HEK293 (cell line): ENCODE measurements around the gene IARS1.

Experiments used
- TRIM28 ChIP-seq: IDR thresholded peaks from 2 replicates; pipeline ENCODE4 v1.6.1; 2011; ENCODE audit warnings: low read length, control low read depth, borderline replicate concordance
- ZFP37 ChIP-seq: fragments of 450-650 bp; formaldehyde crosslinking; IDR thresholded peaks from 2 replicates; pipeline ENCODE4 v1.5.1; 2016; ENCODE audit warnings: missing biosample characterization, missing genetic modification characterization
- ZNF10 ChIP-seq: fragments of 450-650 bp; formaldehyde crosslinking; IDR thresholded peaks from 2 replicates; pipeline ENCODE4 v1.5.1; 2017; ENCODE audit warnings: missing biosample characterization, missing genetic modification characterization
- ZNF248 ChIP-seq: fragments of 450-650 bp; formaldehyde crosslinking; IDR thresholded peaks from 2 replicates; pipeline ENCODE4 v1.5.1; 2017; ENCODE audit warnings: missing biosample characterization, missing genetic modification characterization
- ZNF302 ChIP-seq: fragments of 450-650 bp; formaldehyde crosslinking; IDR thresholded peaks from 2 replicates; pipeline ENCODE4 v1.5.1; 2016; ENCODE audit warnings: missing biosample characterization, missing genetic modification characterization, low read depth
- ZNF335 ChIP-seq: fragments of 450-650 bp; formaldehyde crosslinking; conservative IDR thresholded peaks from 2 replicates; pipeline ENCODE4 v1.5.1; 2016; ENCODE audit warnings: missing biosample characterization, missing genetic modification characterization
- TF ChIP-seq, protein P1 (sequence below): fragments of 450-650 bp; formaldehyde crosslinking; IDR thresholded peaks from 2 replicates; pipeline ENCODE4 v1.5.1; 2016; ENCODE audit warnings: missing biosample characterization, missing genetic modification characterization
- TF ChIP-seq, protein P2 (sequence below): fragments of 450-650 bp; formaldehyde crosslinking; IDR thresholded peaks from 2 replicates; pipeline ENCODE4 v1.5.1; 2016; ENCODE audit warnings: missing biosample characterization, missing genetic modification characterization
- TF ChIP-seq, protein P3 (sequence below): fragments of 450-650 bp; formaldehyde crosslinking; conservative IDR thresholded peaks from 2 replicates; pipeline ENCODE4 v1.5.1; 2016; ENCODE audit warnings: low read depth, missing biosample characterization, missing genetic modification characterization
- TF ChIP-seq, protein P4 (sequence below): fragments of 450-650 bp; formaldehyde crosslinking; IDR thresholded peaks from 2 replicates; pipeline ENCODE4 v1.5.1; 2016; ENCODE audit warnings: missing biosample characterization, missing genetic modification characterization

DNA sequence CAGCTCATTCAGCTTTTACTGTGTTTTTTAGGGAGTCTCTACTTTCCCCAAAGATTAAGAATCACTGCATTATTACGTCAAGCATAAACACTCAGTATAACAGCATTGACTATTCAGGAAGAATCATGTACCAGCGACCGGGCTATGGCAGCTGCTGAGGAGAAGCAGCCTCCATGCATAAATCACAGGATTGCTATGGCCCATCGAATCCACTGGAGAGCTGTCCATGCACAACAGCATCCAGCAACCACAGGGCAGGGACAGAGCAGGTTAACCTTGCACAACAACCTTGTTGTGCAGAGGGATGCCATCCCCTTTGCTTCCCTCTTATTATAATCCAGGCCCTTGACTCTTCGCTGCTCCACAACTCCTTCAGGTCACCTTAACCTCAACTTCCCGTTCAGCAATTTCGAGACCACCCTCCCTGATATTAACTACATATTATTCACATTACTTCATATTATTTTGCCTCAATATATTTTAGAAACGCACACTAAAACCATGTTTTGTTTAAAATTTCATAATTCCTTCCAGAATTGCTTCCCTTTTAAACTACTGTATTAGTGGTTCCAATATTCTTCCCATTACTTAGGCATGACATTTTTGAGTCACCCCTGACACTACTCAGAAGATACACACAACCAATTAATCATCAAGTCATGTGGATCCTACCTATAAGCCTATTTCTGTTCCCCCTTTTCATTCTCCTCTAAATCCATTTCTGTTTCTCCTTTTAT, 991 bp downstream of the IARS1 start:
- TF ChIP-seq, protein P1, sequence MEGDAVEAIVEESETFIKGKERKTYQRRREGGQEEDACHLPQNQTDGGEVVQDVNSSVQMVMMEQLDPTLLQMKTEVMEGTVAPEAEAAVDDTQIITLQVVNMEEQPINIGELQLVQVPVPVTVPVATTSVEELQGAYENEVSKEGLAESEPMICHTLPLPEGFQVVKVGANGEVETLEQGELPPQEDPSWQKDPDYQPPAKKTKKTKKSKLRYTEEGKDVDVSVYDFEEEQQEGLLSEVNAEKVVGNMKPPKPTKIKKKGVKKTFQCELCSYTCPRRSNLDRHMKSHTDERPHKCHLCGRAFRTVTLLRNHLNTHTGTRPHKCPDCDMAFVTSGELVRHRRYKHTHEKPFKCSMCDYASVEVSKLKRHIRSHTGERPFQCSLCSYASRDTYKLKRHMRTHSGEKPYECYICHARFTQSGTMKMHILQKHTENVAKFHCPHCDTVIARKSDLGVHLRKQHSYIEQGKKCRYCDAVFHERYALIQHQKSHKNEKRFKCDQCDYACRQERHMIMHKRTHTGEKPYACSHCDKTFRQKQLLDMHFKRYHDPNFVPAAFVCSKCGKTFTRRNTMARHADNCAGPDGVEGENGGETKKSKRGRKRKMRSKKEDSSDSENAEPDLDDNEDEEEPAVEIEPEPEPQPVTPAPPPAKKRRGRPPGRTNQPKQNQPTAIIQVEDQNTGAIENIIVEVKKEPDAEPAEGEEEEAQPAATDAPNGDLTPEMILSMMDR (tag by site-specific recombination), result no peak
- TF ChIP-seq ZNF248 (tag by site-specific recombination) (no peak), ZNF10 (no peak), ZNF335 (tag by site-specific recombination) (no peak), TRIM28 (no peak), ZNF302 (no peak), ZFP37 (no peak)
- TF ChIP-seq, protein P2, sequence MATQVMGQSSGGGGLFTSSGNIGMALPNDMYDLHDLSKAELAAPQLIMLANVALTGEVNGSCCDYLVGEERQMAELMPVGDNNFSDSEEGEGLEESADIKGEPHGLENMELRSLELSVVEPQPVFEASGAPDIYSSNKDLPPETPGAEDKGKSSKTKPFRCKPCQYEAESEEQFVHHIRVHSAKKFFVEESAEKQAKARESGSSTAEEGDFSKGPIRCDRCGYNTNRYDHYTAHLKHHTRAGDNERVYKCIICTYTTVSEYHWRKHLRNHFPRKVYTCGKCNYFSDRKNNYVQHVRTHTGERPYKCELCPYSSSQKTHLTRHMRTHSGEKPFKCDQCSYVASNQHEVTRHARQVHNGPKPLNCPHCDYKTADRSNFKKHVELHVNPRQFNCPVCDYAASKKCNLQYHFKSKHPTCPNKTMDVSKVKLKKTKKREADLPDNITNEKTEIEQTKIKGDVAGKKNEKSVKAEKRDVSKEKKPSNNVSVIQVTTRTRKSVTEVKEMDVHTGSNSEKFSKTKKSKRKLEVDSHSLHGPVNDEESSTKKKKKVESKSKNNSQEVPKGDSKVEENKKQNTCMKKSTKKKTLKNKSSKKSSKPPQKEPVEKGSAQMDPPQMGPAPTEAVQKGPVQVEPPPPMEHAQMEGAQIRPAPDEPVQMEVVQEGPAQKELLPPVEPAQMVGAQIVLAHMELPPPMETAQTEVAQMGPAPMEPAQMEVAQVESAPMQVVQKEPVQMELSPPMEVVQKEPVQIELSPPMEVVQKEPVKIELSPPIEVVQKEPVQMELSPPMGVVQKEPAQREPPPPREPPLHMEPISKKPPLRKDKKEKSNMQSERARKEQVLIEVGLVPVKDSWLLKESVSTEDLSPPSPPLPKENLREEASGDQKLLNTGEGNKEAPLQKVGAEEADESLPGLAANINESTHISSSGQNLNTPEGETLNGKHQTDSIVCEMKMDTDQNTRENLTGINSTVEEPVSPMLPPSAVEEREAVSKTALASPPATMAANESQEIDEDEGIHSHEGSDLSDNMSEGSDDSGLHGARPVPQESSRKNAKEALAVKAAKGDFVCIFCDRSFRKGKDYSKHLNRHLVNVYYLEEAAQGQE (tag by site-specific recombination), result no peak; the same call in 1 of the 2 replicates
- TF ChIP-seq, protein P3, sequence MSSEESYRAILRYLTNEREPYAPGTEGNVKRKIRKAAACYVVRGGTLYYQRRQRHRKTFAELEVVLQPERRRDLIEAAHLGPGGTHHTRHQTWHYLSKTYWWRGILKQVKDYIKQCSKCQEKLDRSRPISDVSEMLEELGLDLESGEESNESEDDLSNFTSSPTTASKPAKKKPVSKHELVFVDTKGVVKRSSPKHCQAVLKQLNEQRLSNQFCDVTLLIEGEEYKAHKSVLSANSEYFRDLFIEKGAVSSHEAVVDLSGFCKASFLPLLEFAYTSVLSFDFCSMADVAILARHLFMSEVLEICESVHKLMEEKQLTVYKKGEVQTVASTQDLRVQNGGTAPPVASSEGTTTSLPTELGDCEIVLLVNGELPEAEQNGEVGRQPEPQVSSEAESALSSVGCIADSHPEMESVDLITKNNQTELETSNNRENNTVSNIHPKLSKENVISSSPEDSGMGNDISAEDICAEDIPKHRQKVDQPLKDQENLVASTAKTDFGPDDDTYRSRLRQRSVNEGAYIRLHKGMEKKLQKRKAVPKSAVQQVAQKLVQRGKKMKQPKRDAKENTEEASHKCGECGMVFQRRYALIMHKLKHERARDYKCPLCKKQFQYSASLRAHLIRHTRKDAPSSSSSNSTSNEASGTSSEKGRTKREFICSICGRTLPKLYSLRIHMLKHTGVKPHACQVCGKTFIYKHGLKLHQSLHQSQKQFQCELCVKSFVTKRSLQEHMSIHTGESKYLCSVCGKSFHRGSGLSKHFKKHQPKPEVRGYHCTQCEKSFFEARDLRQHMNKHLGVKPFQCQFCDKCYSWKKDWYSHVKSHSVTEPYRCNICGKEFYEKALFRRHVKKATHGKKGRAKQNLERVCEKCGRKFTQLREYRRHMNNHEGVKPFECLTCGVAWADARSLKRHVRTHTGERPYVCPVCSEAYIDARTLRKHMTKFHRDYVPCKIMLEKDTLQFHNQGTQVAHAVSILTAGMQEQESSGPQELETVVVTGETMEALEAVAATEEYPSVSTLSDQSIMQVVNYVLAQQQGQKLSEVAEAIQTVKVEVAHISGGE (tag by site-specific recombination), result no peak
- TF ChIP-seq, protein P4, sequence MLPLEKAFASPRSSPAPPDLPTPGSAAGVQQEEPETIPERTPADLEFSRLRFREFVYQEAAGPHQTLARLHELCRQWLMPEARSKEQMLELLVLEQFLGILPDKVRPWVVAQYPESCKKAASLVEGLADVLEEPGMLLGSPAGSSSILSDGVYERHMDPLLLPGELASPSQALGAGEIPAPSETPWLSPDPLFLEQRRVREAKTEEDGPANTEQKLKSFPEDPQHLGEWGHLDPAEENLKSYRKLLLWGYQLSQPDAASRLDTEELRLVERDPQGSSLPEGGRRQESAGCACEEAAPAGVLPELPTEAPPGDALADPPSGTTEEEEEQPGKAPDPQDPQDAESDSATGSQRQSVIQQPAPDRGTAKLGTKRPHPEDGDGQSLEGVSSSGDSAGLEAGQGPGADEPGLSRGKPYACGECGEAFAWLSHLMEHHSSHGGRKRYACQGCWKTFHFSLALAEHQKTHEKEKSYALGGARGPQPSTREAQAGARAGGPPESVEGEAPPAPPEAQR (tag by site-specific recombination), result no peak
